ENCODE measurements around the gene AGAP1.

The AGAP1 gene

GRCh38 chr2:235534678-235535422 is 41.0 kb downstream of the AGAP1 start:
- FAIRE-seq = no peak

- no peak for FAIRE-seq
Observed at GRCh38 chr2:235535423-235536130, 41.7 kb downstream of the AGAP1 start.

GRCh38 chr2:235536711-235537110 is 42.9 kb downstream of the AGAP1 start:
- FAIRE-seq = no peak

GRCh38 chr2:235537186-235537585 is 43.3 kb downstream of the AGAP1 start:
- no peak for FAIRE-seq

- no peak for FAIRE-seq
Observed at GRCh38 chr2:235537587-235537986, 43.7 kb downstream of the AGAP1 start.

- no peak for FAIRE-seq
Observed at GRCh38 chr2:235538144-235538639, 44.3 kb downstream of the AGAP1 start.

- no peak for FAIRE-seq
Observed at GRCh38 chr2:235538981-235539380, 45.1 kb downstream of the AGAP1 start.

- FAIRE-seq = no peak
Observed at GRCh38 chr2:235539773-235540172, 45.9 kb downstream of the AGAP1 start.

- no peak for FAIRE-seq
Observed at GRCh38 chr2:235541016-235541415, 47.2 kb downstream of the AGAP1 start.

- no peak for FAIRE-seq
Observed at GRCh38 chr2:235541838-235542549, 48.2 kb downstream of the AGAP1 start.

- no peak for FAIRE-seq
Observed at GRCh38 chr2:235542733-235543127, 48.9 kb downstream of the AGAP1 start.

GRCh38 chr2:235543128-235543750 is 49.4 kb downstream of the AGAP1 start:
- FAIRE-seq = no peak

- no peak for FAIRE-seq
Observed at GRCh38 chr2:235543851-235544688, 50.2 kb downstream of the AGAP1 start.

- FAIRE-seq = no peak
Observed at GRCh38 chr2:235544689-235544969, 50.8 kb downstream of the AGAP1 start.

GRCh38 chr2:235545339-235546150 is 51.7 kb downstream of the AGAP1 start:
- FAIRE-seq = no peak

- FAIRE-seq = no peak
Observed at GRCh38 chr2:235546151-235546435, 52.2 kb downstream of the AGAP1 start.

- FAIRE-seq = no peak
Observed at GRCh38 chr2:235546436-235546835, 52.6 kb downstream of the AGAP1 start.

- no peak for FAIRE-seq
Observed at GRCh38 chr2:235549735-235550377, 56.0 kb downstream of the AGAP1 start.

GRCh38 chr2:235550378-235550760 is 56.5 kb downstream of the AGAP1 start:
- no peak for FAIRE-seq

GRCh38 chr2:235550946-235551345 is 57.1 kb downstream of the AGAP1 start:
- no peak for FAIRE-seq

GRCh38 chr2:235551965-235552364 is 58.1 kb downstream of the AGAP1 start:
- no peak for FAIRE-seq

All from TTC549 (cell line).